Stimulated activated CD4-positive, alpha-beta T cell treated with anti-CD3 and anti-CD28 coated beads, Interleukin-12 subunit alpha, Interleukin-12 subunit beta, amount 100 ng/mL, for 24 hours (primary cell): Measurements from ENCODE around the gene ADAMTS19.
"Not testable (repeated sequence)": the region's sequence is repeated elsewhere in the genome, so short reads cannot be mapped to it uniquely, and the experiment has no call there.

Source experiments
- DNase-seq, 2 experiments: peaks; one replicate each; pipeline ENCODE4 v3.0.0-alpha.2; 2020; ENCODE audit warnings: low read depth in 2 of 2

The ADAMTS19 gene, protein sequence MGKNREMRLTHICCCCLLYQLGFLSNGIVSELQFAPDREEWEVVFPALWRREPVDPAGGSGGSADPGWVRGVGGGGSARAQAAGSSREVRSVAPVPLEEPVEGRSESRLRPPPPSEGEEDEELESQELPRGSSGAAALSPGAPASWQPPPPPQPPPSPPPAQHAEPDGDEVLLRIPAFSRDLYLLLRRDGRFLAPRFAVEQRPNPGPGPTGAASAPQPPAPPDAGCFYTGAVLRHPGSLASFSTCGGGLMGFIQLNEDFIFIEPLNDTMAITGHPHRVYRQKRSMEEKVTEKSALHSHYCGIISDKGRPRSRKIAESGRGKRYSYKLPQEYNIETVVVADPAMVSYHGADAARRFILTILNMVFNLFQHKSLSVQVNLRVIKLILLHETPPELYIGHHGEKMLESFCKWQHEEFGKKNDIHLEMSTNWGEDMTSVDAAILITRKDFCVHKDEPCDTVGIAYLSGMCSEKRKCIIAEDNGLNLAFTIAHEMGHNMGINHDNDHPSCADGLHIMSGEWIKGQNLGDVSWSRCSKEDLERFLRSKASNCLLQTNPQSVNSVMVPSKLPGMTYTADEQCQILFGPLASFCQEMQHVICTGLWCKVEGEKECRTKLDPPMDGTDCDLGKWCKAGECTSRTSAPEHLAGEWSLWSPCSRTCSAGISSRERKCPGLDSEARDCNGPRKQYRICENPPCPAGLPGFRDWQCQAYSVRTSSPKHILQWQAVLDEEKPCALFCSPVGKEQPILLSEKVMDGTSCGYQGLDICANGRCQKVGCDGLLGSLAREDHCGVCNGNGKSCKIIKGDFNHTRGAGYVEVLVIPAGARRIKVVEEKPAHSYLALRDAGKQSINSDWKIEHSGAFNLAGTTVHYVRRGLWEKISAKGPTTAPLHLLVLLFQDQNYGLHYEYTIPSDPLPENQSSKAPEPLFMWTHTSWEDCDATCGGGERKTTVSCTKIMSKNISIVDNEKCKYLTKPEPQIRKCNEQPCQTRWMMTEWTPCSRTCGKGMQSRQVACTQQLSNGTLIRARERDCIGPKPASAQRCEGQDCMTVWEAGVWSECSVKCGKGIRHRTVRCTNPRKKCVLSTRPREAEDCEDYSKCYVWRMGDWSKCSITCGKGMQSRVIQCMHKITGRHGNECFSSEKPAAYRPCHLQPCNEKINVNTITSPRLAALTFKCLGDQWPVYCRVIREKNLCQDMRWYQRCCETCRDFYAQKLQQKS

GRCh38 chr5:129459777-129460671, at the start of gene ADAMTS19:
TSS of gene ADAMTS19 (plus strand) at chr5:129460298. CDS start at chr5:129460392, 94 bp downstream.
- no peak for DNase-seq

DNA sequence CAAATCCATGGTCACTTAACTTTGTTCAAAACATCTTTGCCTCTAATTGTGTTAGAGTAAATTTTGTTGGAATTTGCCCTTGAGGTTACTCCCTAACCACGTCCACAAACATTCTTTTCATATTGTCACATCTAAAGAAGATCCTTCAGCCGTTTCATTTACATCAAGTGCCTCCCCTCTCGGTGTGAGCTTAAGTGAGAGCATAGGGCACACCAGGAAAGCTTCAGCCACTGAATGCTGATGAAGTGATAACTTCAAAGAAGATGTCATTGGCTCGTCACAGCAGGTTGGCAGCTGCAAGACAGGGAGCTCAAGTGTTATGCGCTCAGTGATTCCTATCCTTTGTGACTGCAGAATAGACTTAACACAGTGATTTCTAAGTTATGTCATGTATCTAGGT, 49.6 kb upstream of the ADAMTS19 start:
- DNase-seq, result no peak

- DNase-seq, result no peak
Observed at GRCh38 chr5:129412721-129413120, 47.4 kb upstream of the ADAMTS19 start.

DNA sequence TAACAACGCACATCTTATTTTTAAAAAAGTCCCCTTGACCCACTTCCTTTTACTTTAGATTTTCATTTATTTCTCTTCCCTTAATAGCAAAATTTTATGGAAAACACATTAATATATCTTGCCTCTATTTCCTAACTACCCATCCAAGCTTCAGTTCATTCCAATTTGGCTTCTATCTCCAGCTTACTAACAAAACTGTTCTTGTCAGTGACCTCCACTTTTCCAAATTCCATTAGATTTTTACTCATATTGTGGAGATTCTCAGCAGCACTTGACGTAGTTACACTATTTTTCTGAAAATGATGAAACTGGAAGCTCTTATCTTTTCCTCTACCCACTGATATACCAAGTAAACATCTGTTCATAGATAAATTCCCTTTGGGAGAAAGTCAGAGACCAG, 46.5 kb upstream of the ADAMTS19 start:
- no peak for DNase-seq

DNA sequence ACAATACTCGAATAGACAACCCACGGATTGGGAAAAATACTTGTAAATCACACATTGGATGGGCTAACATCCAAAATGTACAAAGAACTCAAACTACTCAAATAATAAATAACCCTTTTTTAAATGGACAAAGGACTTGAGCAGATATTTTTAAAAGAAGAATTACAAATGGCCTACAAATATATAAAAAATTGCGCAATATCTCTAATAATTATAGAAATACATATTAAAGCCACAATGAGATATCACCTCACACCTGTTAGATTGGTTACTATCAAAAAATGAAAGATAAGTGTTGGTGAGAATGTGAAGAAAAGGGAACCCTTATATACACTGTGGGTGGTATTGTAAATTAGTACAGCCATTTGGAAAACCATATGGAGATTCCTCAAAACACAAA, 40.8 kb upstream of the ADAMTS19 start:
- DNase-seq, result no peak

GRCh38 chr5:129425031-129425430, 35.1 kb upstream of the ADAMTS19 start:
- DNase-seq, result no peak

GRCh38 chr5:129426071-129426470, 34.0 kb upstream of the ADAMTS19 start:
- DNase-seq, result no peak

DNA sequence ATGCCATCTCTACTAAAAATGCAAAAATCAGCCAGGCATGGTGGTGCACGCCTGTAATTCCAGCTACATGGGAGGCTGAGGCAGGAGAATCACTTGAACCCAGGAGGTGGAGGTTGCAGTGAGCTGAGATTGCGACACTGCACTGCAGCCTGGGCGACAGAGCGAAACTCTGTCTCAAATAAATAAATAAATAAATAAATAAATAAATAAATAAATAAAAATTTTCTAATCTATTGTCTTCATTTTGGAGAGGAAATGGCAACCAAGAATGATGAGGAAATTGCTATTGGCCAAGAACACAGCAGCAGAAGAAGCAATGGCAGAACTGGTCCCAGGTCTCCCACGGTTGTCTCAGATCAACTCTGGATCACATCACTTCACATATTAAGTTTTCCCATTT, 31.5 kb upstream of the ADAMTS19 start:
- DNase-seq, result not testable (repeated sequence)

DNA sequence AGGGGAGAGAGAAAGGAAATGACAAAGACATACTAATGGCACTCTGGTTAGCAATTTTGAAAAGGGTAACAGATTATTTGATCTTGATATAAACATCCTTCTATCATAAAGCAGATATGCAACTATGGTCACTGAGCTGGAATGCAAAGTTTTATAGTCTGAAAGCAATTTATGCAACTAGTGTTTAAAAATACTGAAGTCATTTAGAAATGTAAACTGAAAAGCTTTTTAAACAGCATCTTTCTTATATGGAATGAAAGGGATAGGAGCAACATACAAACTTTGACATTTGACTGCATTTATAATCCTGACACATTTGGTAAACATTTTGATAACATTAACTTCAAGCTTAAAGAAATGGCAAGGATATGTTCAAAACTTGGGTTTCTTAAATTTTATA, 28.7 kb upstream of the ADAMTS19 start:
- DNase-seq, result no peak

- DNase-seq, result no peak
Observed at GRCh38 chr5:129438322-129438721, 21.8 kb upstream of the ADAMTS19 start.

DNA sequence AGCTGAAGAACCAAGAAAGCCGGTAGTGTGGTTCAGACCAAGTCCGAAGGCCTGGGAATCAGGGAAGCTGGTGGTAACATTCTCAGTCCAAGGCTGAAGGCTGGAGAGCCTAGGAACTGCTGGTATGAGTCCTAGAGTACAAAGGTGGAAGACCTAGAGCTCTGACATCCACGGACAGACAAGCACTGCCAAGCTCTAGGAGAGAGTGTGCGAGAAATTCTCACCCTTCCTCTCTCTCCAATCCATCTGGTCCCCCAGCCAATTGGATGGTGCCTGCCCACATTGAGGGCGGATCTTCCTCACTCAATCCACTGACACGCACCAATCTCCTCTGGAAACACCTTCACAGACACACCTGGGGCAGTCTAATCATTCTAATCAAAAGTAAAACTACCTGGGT, 19.7 kb upstream of the ADAMTS19 start:
- DNase-seq, result no peak

- no peak for DNase-seq
Observed at GRCh38 chr5:129441096-129441495, 19.0 kb upstream of the ADAMTS19 start.

GRCh38 chr5:129445379-129445778, 14.7 kb upstream of the ADAMTS19 start:
- DNase-seq, result no peak

DNA sequence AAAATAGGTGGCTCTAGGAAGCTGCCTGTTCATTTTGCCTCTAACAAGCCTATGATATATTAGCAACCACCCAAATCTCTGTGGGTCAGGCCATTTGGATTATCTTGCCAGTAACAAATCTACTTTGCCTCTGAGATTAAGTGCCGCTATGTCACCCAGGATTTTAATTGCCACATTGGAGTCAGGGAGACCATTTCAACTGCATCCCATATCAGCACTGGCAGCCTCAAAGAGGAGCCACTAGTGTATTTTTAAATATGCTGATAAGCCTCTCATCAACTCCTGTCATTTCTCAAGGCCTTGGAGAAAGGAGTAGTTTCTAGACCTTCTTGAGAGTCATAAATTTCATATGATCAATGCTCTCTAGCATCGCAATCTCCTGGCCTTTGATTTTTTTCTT, 12.1 kb upstream of the ADAMTS19 start:
- DNase-seq, result no peak

DNA sequence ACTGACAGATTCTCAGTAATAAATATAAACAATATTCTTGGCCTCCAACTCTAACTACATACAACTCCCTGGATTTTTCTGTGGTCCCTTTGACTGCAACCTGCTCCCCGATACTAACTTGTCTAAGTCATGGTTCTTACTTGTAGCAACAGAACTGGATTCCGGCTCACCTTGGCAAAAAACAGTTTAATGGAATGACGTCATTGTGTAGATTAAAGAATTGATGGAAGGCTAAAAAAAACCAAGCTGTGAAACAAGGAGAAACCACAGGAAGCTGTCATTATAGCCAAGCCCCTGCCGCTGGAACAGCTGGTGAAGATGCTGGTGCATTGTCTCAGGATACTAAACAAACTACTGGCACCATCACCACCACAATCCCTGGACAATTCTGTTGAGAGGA, 11.4 kb upstream of the ADAMTS19 start:
- DNase-seq, result no peak

- no peak for DNase-seq
Observed at GRCh38 chr5:129454461-129454860, 5.6 kb upstream of the ADAMTS19 start.

DNA sequence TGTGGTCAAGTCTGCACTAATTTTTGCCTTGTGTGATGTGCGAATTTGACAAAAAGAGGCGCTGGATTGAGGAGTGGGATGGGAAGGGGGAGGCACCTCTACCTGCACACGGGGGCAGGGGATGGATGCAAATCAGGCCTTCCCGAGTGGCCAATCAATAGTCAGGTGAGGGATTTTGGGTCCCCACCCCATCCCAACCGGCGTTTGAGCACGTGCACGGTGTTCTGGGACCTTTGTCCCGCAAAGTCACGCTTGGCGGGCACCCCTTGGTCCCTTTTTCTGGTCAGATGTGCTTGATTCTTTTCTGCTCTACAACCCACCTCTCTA, 685 bp upstream of the ADAMTS19 start:
- DNase-seq, result no peak

GRCh38 chr5:129460672-129460935, 506 bp downstream of the ADAMTS19 start:
- DNase-seq, result no peak

GRCh38 chr5:129460936-129461710, 1.0 kb downstream of the ADAMTS19 start:
- DNase-seq, result no peak

- DNase-seq, result no peak
Observed at GRCh38 chr5:129461711-129462332, 1.7 kb downstream of the ADAMTS19 start.
